ENCODE results near the gene DOCK1.

Gene DOCK1

GRCh38 chr10:127319691-127320090 is 414.5 kb downstream of the DOCK1 start:
- DNase-seq (ENCODE audit: low read depth), result no peak
- no peak for TF ChIP-seq CTCF (IDR thresholded peaks at IDR 0.05; ENCODE audit: control insufficient read depth, extremely low read depth, insufficient read depth)
- no peak overlapping the region for H3K4me3 ChIP-seq (ENCODE audit: low read depth, low read length)

- no peak for TF ChIP-seq CTCF (IDR thresholded peaks at IDR 0.05; ENCODE audit: control insufficient read depth, extremely low read depth, insufficient read depth)
- no peak for DNase-seq (ENCODE audit: low read depth)
- no peak overlapping the region for H3K4me3 ChIP-seq (ENCODE audit: low read depth, low read length)
Observed at GRCh38 chr10:127320176-127320575, 414.9 kb downstream of the DOCK1 start.

GRCh38 chr10:127322286-127322685 is 417.1 kb downstream of the DOCK1 start:
- no peak overlapping the region for H3K4me3 ChIP-seq (ENCODE audit: low read depth, low read length)
- TF ChIP-seq CTCF (IDR thresholded peaks at IDR 0.05; ENCODE audit: control insufficient read depth, extremely low read depth, insufficient read depth), result no peak
- no peak for DNase-seq (ENCODE audit: low read depth)

- no peak overlapping the region for H3K4me3 ChIP-seq (ENCODE audit: low read depth, low read length)
- DNase-seq (ENCODE audit: low read depth), result no peak
- no peak for TF ChIP-seq CTCF (IDR thresholded peaks at IDR 0.05; ENCODE audit: control insufficient read depth, extremely low read depth, insufficient read depth)
Observed at GRCh38 chr10:127325506-127325905, 420.3 kb downstream of the DOCK1 start.

GRCh38 chr10:127326883-127327282 is 421.7 kb downstream of the DOCK1 start:
- H3K4me3 ChIP-seq (ENCODE audit: low read depth, low read length), result no peak overlapping the region
- TF ChIP-seq CTCF (IDR thresholded peaks at IDR 0.05; ENCODE audit: control insufficient read depth, extremely low read depth, insufficient read depth), result no peak
- no peak for DNase-seq (ENCODE audit: low read depth)

- no peak for TF ChIP-seq CTCF (IDR thresholded peaks at IDR 0.05; ENCODE audit: control insufficient read depth, extremely low read depth, insufficient read depth)
- no peak for DNase-seq (ENCODE audit: low read depth)
- no peak overlapping the region for H3K4me3 ChIP-seq (ENCODE audit: low read depth, low read length)
Observed at GRCh38 chr10:127331696-127332095, 426.5 kb downstream of the DOCK1 start.

- DNase-seq (ENCODE audit: low read depth), result no peak
- TF ChIP-seq CTCF (IDR thresholded peaks at IDR 0.05; ENCODE audit: control insufficient read depth, extremely low read depth, insufficient read depth), result no peak
- H3K4me3 ChIP-seq (ENCODE audit: low read depth, low read length), result no peak overlapping the region
Observed at GRCh38 chr10:127332631-127333030, 427.4 kb downstream of the DOCK1 start.

Data from LNCaP clone FGC (cell line).